Mucosa of stomach (tissue), 1 donor: ENCODE results near the gene DCAF11.

ENCODE experiments used
- H3K27me3 ChIP-seq: one replicate; pipeline ENCODE4 v1.7.0; 2013; ENCODE audit warnings: mild to moderate bottlenecking, low read length; ENCODE audit not compliant: control insufficient read depth, insufficient read depth
- H3K36me3 ChIP-seq: one replicate; pipeline ENCODE4 v1.7.0; 2013; ENCODE audit warnings: low read length; ENCODE audit not compliant: control insufficient read depth, insufficient read depth
- H3K4me1 ChIP-seq: one replicate; pipeline ENCODE4 v1.7.0; 2013; ENCODE audit warnings: mild to moderate bottlenecking, low read length; ENCODE audit not compliant: control insufficient read depth, insufficient read depth
- H3K4me3 ChIP-seq: one replicate; pipeline ENCODE4 v1.7.0; 2013; ENCODE audit warnings: low read length
- H3K9ac ChIP-seq: one replicate; pipeline ENCODE4 v1.7.0; 2013; ENCODE audit warnings: mild to moderate bottlenecking, low read length, moderate library complexity
- H3K9me3 ChIP-seq: one replicate; pipeline ENCODE4 v1.7.0; 2013; ENCODE audit warnings: mild to moderate bottlenecking, low read length, moderate library complexity; ENCODE audit not compliant: control insufficient read depth
- donor health status: Pancreatic carcinoma.

The DCAF11 gene

DNA sequence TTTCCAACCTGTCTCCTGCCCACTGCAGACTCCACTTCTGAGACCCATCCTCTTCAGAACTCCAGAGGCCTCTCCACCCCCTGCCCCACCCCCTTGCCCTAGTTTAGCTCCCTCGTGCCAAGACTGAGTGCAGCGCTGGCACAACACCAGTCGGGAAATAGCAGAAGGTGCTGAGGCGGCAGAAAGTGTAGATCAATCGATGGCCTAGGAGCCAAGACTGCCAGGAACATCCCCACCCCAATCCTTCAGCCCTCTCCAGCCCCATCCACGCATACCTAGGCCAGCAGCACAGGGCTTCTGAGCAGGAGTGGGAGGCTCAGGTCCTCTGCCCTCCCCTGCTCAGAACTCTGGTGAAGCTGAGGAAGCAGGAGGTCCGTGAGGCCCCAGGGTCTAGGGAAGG, 42.1 kb upstream of the DCAF11 start:
- H3K4me3 ChIP-seq, result no peak overlapping the region
- H3K4me1 ChIP-seq, result peaks cover 37% of the 10 kb centered on the region
- H3K36me3 ChIP-seq, result no peaks in the 10 kb centered on the region
- H3K27me3 ChIP-seq, result peaks cover 16% of the 10 kb centered on the region
- H3K9ac ChIP-seq, result no peak overlapping the region
- H3K9me3 ChIP-seq, result no peaks in the 10 kb centered on the region

DNA sequence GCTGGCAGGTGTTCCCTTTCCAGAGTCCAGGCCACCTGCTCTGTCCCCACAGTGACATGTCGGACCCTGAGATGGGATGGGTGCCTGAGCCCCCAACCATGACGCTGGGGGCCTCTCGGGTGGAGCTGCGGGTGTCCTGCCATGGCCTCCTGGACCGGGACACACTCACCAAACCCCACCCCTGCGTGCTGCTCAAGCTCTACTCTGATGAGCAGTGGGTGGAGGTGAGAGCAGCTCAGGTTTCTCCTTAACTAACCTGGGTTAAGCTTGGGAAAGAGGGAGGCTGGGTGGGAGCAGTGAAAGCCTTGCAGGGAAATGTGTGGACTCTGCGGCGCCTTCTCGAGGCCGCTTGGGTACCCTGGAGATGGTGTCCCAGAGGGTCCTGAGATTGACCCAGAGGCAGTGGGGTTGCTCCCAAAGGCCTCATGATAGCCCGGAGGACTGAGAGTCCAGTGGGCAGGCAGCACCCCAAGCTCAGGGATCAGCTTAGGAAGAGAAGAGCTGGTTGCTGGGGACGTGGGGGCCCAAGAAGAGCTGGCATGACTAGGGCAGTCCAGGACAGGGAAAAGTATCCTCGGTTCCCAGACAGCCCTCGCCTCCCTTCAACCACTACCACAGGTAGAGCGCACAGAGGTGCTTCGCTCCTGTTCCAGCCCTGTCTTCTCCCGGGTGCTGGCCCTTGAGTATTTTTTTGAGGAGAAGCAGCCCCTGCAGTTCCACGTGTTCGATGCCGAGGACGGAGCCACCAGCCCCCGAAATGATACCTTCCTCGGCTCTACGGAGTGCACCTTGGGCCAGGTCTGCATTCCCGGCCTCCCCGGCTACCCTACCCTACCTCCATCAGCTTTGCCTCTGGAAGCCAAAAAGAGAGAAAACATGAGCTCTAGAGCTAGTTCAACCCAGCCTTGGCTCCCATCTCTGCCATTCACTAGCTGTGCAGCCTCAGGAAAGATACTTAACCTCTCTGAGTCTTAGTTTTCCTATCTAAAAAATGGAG, 41.4 kb upstream of the DCAF11 start:
- Histone ChIP-seq H3K4me1 (peaks cover 37% of the 10 kb centered on the region), H3K9ac (no peak overlapping the region), H3K4me3 (no peak overlapping the region), H3K36me3 (no peaks in the 10 kb centered on the region), H3K27me3 (peaks cover 16% of the 10 kb centered on the region), H3K9me3 (no peaks in the 10 kb centered on the region)

DNA sequence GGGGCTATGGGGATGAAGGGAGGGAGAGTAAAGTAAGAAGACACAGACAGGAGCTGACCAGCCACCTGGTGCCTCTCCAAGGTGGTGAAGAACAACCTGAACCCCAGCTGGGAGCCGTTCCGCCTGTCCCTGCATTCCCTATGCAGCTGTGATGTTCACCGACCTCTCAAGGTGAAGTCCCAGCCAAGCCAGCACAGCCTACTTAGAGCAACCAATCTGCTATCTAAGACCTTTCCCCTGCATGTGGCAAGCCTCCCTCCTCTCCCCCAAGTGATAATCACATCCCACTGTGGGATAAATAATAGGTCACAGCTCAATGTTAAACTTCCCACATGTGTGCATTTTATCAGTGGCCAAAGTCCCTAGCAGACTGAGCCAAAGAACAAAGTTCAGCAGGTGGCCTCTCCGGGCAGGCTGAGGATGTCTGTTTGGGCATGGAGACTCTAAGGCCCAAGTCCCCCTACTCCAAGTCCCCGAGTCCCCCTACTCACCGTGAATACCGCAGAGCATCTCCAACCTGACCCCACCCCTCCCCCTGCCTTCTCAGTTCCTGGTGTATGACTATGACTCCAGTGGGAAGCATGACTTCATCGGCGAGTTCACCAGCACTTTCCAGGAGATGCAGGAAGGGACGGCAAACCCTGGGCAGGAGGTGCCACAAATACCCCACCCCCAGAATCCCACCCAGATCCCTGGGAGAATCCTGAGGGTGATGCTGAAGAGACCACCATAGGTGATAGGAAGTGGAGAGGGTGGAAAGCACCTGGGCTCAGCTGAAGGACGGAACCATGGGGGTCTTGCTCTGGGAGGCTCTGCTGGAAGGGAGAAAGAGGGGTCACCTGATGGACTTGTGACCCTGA, 39.7 kb upstream of the DCAF11 start:
- H3K36me3 ChIP-seq, result no peaks in the 10 kb centered on the region
- H3K4me1 ChIP-seq, result peaks cover 37% of the 10 kb centered on the region
- peaks cover 16% of the 10 kb centered on the region for H3K27me3 ChIP-seq
- no peak overlapping the region for H3K9ac ChIP-seq
- no peak overlapping the region for H3K4me3 ChIP-seq
- H3K9me3 ChIP-seq, result no peaks in the 10 kb centered on the region

DNA sequence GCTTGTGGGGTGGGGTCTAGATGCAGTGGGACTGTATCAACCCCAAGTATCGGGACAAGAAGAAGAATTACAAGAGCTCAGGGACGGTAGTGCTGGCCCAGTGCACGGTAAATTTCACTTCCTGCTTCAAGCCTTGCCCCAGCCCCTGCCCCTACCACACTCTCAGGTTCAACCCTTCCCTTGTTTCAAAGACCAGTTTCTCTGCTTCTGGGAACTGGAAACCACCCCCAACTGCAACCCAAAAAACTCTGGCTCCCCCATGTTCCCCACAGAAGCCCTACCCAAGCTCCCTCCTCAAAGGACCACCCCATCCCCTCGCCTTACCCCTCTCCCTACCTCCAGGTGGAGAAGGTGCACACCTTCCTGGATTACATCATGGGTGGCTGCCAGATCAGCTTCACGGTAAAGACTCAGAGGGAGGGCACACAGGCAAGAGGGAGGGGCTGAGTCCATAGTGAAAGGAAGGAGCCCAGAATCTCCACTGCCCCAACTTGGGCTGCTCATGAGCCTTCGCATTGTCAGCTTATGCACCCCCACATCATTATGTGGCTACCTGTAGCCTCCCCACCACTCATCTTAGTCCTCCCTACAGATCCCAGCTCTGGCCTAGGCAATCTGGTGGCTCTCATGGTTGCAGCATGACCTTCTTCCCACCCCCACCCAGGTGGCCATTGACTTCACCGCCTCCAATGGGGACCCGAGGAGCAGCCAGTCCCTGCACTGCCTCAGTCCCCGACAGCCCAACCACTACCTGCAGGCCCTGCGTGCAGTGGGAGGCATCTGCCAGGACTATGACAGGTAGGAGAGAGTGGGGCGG, 38.9 kb upstream of the DCAF11 start:
- H3K4me3 ChIP-seq, result no peak overlapping the region
- H3K36me3 ChIP-seq, result no peaks in the 10 kb centered on the region
- H3K27me3 ChIP-seq, result peaks cover 16% of the 10 kb centered on the region
- peaks cover 41% of the 10 kb centered on the region for H3K4me1 ChIP-seq
- no peaks in the 10 kb centered on the region for H3K9me3 ChIP-seq
- H3K9ac ChIP-seq, result no peak overlapping the region

DNA sequence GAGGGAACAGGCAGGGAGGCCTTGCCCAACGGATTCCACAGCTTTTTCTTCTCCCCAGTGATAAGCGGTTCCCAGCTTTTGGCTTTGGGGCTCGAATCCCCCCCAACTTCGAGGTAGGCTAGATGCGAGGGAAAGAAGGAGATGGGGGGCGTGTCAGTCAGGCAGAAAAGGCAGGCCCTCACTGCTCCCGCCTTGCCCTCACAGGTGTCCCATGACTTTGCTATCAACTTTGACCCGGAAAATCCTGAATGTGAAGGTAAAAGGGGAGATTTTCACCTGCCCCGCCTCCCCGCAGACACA, 38.3 kb upstream of the DCAF11 start:
- Histone ChIP-seq H3K4me1 (peaks cover 44% of the 10 kb centered on the region), H3K9me3 (no peaks in the 10 kb centered on the region), H3K36me3 (no peaks in the 10 kb centered on the region), H3K9ac (no peak overlapping the region), H3K27me3 (peaks cover 16% of the 10 kb centered on the region), H3K4me3 (no peak overlapping the region)

DNA sequence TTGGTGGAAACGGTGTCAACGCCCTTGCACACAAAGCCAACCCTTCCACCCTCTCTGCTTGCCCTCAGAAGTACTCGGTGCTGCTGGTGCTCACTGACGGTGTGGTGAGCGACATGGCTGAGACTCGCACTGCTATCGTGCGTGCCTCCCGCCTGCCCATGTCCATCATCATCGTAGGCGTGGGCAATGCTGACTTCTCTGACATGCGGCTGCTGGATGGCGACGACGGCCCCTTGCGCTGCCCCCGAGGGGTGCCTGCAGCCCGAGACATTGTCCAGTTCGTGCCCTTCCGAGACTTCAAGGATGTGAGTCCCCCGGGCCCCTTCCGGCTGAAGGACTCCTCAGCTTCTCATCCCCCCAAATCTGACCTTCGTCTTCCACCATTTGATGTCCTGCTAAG, 37.5 kb upstream of the DCAF11 start:
- no peaks in the 10 kb centered on the region for H3K9me3 ChIP-seq
- peaks cover 38% of the 10 kb centered on the region for H3K4me1 ChIP-seq
- H3K4me3 ChIP-seq, result no peak overlapping the region
- peaks cover 10% of the 10 kb centered on the region for H3K27me3 ChIP-seq
- H3K9ac ChIP-seq, result no peak overlapping the region
- H3K36me3 ChIP-seq, result no peaks in the 10 kb centered on the region

- Histone ChIP-seq H3K4me1 (peaks cover 32% of the 10 kb centered on the region), H3K36me3 (no peaks in the 10 kb centered on the region), H3K9ac (no peak overlapping the region), H3K9me3 (no peaks in the 10 kb centered on the region), H3K4me3 (no peak overlapping the region), H3K27me3 (peaks cover 1% of the 10 kb centered on the region)
Observed at GRCh38 chr14:24078146-24078545, 36.4 kb upstream of the DCAF11 start.

DNA sequence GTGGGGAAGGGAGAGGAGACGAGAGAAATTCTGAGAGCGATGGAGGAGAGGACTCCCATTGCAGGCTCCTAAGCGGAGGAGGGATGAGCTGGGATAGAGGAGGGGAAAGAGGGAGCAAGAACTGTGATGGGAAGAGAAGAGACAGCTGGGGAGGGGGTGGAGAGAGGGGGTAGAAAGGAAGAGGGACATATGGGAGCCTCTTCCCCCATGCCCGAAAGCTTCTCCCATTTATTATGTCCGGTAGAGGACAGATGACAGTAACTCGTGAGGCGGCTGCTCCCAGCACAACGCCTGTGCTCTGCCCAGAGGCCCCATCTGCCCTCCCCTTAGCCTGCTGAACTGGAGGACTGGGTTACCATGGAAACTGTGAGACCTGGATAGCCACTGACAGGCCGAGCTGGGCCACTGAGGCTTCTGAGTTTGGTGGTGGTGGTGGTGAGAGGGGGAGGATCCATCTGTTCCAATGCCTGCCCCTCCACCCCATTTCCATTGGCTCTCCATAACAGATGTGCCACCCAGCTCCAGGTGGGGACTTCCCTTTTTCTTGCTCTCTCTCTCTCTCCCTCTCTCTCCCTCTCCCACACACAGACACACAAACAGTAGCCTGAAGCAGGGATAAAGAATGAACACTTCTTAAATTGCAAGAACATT, 35.0 kb upstream of the DCAF11 start:
- no peaks in the 10 kb centered on the region for H3K36me3 ChIP-seq
- H3K4me1 ChIP-seq, result peaks cover 22% of the 10 kb centered on the region
- no peaks in the 10 kb centered on the region for H3K9me3 ChIP-seq
- no peak overlapping the region for H3K4me3 ChIP-seq
- no peaks in the 10 kb centered on the region for H3K27me3 ChIP-seq
- no peak overlapping the region for H3K9ac ChIP-seq

- Histone ChIP-seq H3K9me3 (no peaks in the 10 kb centered on the region), H3K36me3 (no peaks in the 10 kb centered on the region), H3K9ac (no peak overlapping the region), H3K27me3 (no peaks in the 10 kb centered on the region), H3K4me3 (no peak overlapping the region), H3K4me1 (peaks cover 17% of the 10 kb centered on the region)
Observed at GRCh38 chr14:24080142-24080530, 34.4 kb upstream of the DCAF11 start.

- Histone ChIP-seq H3K27me3 (no peaks in the 10 kb centered on the region), H3K9ac (peak overlapping the region; percentile 62), H3K36me3 (no peaks in the 10 kb centered on the region), H3K4me3 (peak overlapping the region; percentile 25), H3K9me3 (no peaks in the 10 kb centered on the region), H3K4me1 (peaks cover 7% of the 10 kb centered on the region)
Observed at GRCh38 chr14:24080888-24081738, 33.5 kb upstream of the DCAF11 start.
